Lung microvascular endothelial cell (primary cell): ENCODE measurements around the gene L1CAM. TPM values are rescaled to one million over a fixed set of nuclear protein-coding genes. Genes with fewer than 3 reads are reported as not detected.
A peak's percentile ranks its signal among the peaks of the same experiment; 100 is the strongest.

Experiments
- DNase-seq, 2 donors: peaks; one replicate each; pipeline versions ENCODE4 v3.0.0 to v3.0.0-alpha.2; 2010; ENCODE audit warnings: low read depth in 2 of 2
- total RNA-seq: library from RNA; depleted of rRNA; stranded (reverse); fragments of >200 nt; gene quantifications from 2 replicates; pipeline ENCODE4 v1.2.1, GENCODE V29; 2014

Gene L1CAM
- total RNA-seq, 1 donor from 2014 or later = under 0.01 TPM

GRCh38 chrX:153878969-153879653, 6.9 kb downstream of the L1CAM start:
- DNase-seq = no peak

GRCh38 chrX:153878345-153878744, 7.6 kb downstream of the L1CAM start:
- DNase-seq = no peak

GRCh38 chrX:153877571-153878261, 8.3 kb downstream of the L1CAM start:
- DNase-seq = no peak

DNA sequence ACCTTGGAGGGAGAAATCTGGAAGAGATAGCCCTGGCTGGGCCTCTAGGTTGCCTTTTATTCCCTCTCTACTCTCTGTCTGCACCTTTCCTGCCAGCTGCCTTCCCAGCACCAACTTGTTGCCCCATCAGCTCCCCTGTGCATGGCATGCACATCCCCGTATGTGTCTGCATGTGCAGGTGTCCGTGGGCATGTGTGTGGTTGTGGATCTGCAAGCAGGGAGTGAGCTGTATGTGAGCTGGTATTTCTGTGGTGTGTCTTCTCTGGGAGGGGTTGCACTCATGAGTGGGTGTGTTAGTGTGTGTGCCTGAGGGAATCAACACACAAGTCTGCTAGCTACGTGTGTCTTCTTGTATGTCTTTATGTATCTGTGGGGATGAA, 9.9 kb downstream of the L1CAM start:
- DNase-seq = no peak

DNA sequence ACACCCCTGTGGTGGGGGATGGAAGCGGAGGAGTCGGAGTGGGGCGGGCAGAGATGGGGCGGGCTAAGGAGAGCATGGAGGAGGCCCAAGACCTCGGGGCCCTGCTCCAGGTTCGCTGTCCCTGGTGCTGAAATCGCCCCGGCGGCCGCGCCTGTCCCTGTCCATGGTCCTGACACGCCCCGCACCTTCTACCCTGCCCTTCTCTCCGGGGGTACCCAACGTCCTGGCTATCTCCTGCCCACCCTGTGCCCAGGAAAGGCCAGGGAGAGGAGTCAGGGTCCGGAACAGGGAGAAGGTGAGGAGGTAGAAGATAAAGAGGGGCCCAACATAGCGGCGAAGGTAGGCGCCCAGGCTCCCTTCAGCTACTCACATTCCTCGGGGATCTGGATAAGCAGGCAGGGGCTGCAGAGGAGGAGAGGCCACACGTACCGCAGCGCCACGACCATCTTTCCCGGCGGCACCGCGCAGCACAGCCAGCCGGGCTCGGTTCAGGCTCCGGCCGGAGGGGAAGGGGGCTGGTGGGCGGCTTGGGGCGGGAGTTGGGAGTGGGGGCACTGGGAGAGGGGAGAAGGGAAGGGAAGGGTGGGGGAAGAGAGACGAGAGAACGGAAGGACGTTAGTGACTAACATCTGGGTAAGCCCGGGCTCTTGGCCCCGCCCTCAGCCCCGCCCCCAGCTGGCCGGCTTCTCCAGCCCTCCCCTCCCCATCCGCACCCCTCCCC, 10.4 kb downstream of the L1CAM start:
- DNase-seq = peak; percentile 33 to 37

GRCh38 chrX:153874366-153875125, 11.4 kb downstream of the L1CAM start:
- DNase-seq = no peak

GRCh38 chrX:153874085-153874365, 11.9 kb downstream of the L1CAM start:
- DNase-seq = no peak

DNA sequence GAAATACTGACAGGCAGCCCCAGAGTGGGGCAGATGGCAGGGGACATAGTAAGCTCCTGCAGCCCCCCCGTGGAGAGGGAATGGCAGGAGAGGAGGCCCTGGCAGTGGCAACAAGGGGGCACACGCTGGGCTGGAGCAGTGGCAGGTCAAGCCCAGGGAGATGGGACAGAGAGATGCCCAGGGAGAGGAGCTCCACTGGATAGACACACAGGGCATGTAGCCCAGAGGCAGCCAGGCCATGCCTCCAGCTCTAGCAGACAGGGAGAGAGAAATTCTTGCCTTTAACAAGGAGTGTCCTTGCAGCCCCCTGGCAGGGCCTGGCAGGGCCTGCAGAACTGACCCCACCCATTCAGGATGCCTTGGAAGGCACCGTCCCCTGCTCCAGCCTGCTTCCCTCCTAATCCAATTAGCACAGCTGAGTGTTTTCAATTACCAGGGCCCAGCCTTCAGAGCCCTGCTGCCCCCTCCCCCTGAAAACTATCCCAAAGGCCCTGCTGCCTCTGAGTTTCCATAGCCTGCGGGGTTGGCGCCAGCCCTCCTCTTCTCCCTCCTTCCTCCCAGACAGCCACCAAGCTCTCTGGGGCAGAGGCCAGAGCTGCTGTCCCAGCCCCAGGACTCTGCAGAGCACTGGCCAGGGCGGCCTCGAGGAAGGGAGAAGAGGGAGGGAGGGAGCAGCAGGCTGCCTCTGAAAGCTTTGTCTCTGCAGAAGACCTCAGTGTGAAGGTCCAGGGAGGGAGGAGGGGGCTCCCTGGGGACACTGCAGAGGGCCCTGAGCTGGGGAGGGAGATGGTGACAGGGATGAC, 12.5 kb downstream of the L1CAM start:
- DNase-seq = no peak

DNA sequence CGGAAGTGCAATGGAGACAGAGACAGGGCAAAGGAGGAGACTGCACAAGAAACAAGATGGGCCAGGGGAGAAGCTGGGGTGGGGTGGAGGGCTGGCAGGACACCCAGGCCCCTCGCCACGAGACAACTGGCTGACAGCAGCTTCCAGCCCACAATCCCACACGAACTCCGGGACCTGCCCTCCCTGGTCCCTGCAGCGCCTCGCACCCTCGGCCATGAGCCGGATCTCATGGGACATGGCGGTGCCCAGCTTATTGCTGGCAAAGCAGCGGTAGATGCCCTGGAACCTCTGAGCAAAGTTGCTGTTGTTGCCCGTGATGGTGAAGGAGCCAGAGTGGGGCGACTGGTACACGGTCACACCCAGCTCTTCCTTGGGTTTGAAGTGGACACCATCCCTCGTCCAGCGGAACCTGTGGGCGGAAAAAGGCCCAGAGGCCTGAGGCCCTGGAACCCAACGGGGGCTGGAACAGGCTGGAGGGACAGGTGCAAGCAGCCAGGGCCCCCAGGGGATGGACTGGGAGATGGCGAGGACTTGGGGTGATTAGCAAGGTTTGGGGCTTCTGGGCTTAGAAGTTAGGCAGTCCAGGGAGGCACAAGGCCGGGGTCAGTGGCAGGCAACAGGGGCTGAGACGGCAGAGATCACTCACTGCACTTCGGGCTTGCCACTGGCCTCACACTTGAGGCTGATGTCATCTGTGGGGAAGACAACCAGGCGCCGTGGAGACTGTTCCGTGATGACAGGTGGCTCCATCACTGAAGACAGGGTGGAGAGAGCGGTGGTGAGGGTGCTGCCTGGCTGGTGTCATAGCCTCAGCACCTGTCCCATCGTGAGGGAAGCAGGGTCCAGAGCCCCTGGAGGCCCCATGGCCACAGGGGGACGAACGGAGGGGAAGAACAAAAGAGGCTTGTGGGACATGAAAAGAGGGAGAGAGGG, 13.8 kb downstream of the L1CAM start:
- DNase-seq = no peak

- no peak for DNase-seq
These were observed 14.5 kb downstream of the L1CAM start for GRCh38 chrX:153871451-153871850.

GRCh38 chrX:153870791-153871360, 15.1 kb downstream of the L1CAM start:
- no peak for DNase-seq

DNA sequence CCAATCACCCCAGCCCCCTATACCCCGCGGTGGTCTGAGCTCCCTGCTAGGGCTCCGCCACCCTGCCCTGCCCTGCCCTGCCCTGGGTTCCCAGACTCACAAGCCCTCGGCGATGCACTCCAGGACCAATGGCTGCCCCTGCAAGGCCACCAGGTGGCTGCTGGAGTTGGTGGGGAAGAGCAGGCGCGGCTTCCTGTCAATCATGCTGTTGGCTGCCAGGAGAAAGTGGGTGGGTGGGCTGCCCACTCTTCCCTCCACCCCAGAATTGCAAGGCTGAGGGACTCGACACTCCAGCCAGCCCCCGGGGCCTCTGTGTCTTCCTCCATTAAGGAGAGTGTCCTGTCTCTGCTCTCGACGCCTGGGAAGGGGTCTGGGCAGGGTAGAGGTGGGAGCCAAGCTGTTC, 15.7 kb downstream of the L1CAM start:
- DNase-seq = no peak

GRCh38 chrX:153869473-153870287, 16.3 kb downstream of the L1CAM start:
- no peak for DNase-seq

GRCh38 chrX:153868576-153869472, 17.1 kb downstream of the L1CAM start:
- no peak for DNase-seq

DNA sequence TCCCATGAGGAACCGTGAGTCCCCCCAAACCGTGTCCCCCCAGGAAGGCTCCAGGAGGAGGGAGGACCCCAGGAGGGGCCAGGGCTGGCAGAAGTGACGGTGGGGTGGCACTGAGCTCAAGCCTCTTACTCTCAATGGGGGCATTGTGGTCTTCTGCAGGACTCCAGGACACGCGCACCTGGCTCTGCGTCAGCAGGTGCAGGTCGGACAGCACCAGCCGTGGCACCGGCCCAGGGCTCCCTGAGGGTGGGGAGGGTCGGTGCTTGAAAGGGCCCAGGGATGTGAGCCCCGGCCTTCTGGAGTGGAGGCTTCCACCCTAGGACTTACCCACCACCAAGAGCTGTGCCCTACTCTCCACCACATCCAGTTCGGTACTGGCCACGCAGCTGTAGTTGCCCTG, 18.3 kb downstream of the L1CAM start:
- DNase-seq = no peak

- DNase-seq = no peak
These were observed 18.8 kb downstream of the L1CAM start for GRCh38 chrX:153867139-153867538.

DNA sequence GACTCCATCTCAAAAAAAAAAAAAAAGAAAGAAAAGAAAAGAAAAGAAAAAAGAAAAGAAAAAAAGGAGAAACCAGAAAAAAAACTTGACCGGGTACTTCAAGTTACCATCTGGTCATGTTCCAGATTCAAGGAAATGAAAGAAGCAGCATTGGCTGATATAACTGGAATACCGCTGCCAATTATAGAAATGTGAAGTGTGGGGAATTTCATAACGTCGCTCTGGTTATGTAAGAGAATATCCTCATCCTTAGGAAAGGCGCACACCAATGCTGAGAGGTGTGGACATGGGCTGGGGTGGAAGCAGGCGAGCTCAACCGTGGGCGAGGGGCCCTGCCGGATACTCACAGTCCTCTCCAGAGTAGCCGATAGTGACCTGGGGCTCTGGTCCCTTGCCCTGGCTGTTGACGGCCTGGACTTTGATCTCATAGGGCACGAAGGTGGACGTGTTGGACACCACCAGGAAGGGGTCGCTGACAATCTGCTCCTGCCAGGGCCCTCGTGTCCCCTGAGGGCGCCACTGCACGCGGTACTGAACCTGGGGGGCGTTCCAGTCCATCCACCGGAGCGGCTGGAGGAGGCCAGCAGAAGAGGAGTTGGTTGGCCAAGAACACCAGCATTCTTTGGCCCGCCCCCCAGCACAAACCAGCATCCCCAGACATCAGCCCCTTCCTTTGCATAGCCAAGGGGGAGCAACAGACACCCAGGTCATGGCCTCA, 19.5 kb downstream of the L1CAM start:
- no peak for DNase-seq
